Endodermal cell (in vitro differentiated cells): ENCODE data around the gene SH3PXD2A. TPM values are rescaled to one million over a fixed set of nuclear protein-coding genes. Genes with fewer than 3 reads are reported as not detected.

ENCODE experiments used
- DNase-seq: peaks from one replicate; pipeline ENCODE4 v3.0.0-alpha.2; 2017
- H3K27ac ChIP-seq: 2 replicates; pipeline ENCODE4 v1.5.1; 2013; ENCODE audit warnings: mild to moderate bottlenecking, low read depth, low read length, moderate library complexity
- H3K27me3 ChIP-seq: 2 replicates; pipeline ENCODE4 v1.6.1; 2013; ENCODE audit warnings: mild to moderate bottlenecking, low read length, moderate library complexity; ENCODE audit not compliant: insufficient read depth, control insufficient read depth, poor library complexity, severe bottlenecking
- H3K36me3 ChIP-seq: 2 replicates; pipeline ENCODE4 v1.7.0; 2013; ENCODE audit warnings: mild to moderate bottlenecking, low read length, moderate library complexity; ENCODE audit not compliant: control insufficient read depth, insufficient read depth
- H3K4me1 ChIP-seq: one replicate; pipeline ENCODE4 v1.7.0; 2013; ENCODE audit warnings: low read length; ENCODE audit not compliant: control insufficient read depth, insufficient read depth
- H3K4me3 ChIP-seq: 2 replicates; pipeline ENCODE4 v1.5.1; 2013; ENCODE audit warnings: mild to moderate bottlenecking, low read length, moderate library complexity
- H3K9ac ChIP-seq: 2 replicates; pipeline ENCODE4 v1.6.1; 2013; ENCODE audit warnings: mild to moderate bottlenecking, low read length, moderate library complexity; ENCODE audit not compliant: poor library complexity, severe bottlenecking; ENCODE audit errors: extremely low read depth
- H3K9me3 ChIP-seq: 2 replicates; pipeline ENCODE4 v1.6.1; 2013; ENCODE audit warnings: mild to moderate bottlenecking, low read length, moderate library complexity; ENCODE audit not compliant: control insufficient read depth
- H3K27ac Mint-ChIP-seq: 2 replicates; pipeline ENCODE4 v1.8.0; 2020; ENCODE audit warnings: mixed read lengths
- H3K27me3 Mint-ChIP-seq: 2 replicates; pipeline ENCODE4 v1.8.0; 2021; ENCODE audit warnings: mild to moderate bottlenecking, mixed read lengths; ENCODE audit not compliant: insufficient read depth
- H3K36me3 Mint-ChIP-seq: 2 replicates; pipeline ENCODE4 v1.8.0; 2020; ENCODE audit warnings: low read depth, mixed read lengths
- H3K4me1 Mint-ChIP-seq: 2 replicates; pipeline ENCODE4 v1.8.0; 2020; ENCODE audit warnings: mixed read lengths
- H3K4me3 Mint-ChIP-seq: 2 replicates; pipeline ENCODE4 v1.8.0; 2020; ENCODE audit warnings: mild to moderate bottlenecking, moderate library complexity, mixed read lengths
- H3K9me3 Mint-ChIP-seq: 2 replicates; pipeline ENCODE4 v1.8.0; 2020; ENCODE audit warnings: mild to moderate bottlenecking, mixed read lengths
- CTCF ChIP-seq: fragments of 200-600 bp; sonication (generic); conservative IDR thresholded peaks from 2 replicates; pipeline ENCODE4 v1.5.0; 2021; ENCODE audit warnings: antibody characterized with exemption, mild to moderate bottlenecking
- WGBS, 2 experiments: methylation state at CpG; one replicate each; pipeline versions ENCODE4 v1.1.5 to v1.1.7; 2013; ENCODE audit warnings: missing lambda C conversion rate in 2 of 2, mixed read lengths in 1 of 2; ENCODE audit not compliant: insufficient coverage in 1 of 2, insufficient read length in 1 of 2; 5-methylcytosine and 5-hydroxymethylcytosine counted together
- total RNA-seq, 2 donors: library from RNA; stranded (reverse); fragmentation: NEBNext Ultra II Directional in 1 of 2; extraction: Animal tissue kit (Norgen Biotek cat#: 25700) in 1 of 2; gene quantifications; 2 replicates in 1 of 2; 3 replicates in 1 of 2; pipeline ENCODE4 v1.2.1, GENCODE V29; 2021

Gene SH3PXD2A
- total RNA-seq, 2 donors from 2014 or later, result 15.7 to 22.6 TPM

- WGBS, 2 experiments, result 90 to 92% methylated on average over 2 of the region's 2 CpGs
- H3K9me3 Mint-ChIP-seq, result no peaks in the 10 kb centered on the region
- no peaks in the 10 kb centered on the region for H3K36me3 ChIP-seq
- no peaks in the 10 kb centered on the region for H3K9me3 ChIP-seq
- H3K27me3 Mint-ChIP-seq, result no peaks in the 10 kb centered on the region
- H3K4me3 ChIP-seq, result no peak overlapping the region
- no peak overlapping the region for H3K27ac Mint-ChIP-seq
- H3K4me3 Mint-ChIP-seq, result no peak overlapping the region
- H3K27me3 ChIP-seq, result no peaks in the 10 kb centered on the region
- no peaks in the 10 kb centered on the region for H3K4me1 ChIP-seq
- H3K36me3 Mint-ChIP-seq, result peaks cover 14% of the 10 kb centered on the region
- H3K9ac ChIP-seq, result no peak overlapping the region
- peaks cover 5% of the 10 kb centered on the region for H3K4me1 Mint-ChIP-seq
- TF ChIP-seq CTCF, result no peak
- H3K27ac ChIP-seq, result no peak overlapping the region
- DNase-seq, result no peak
These were observed 62.8 kb downstream of the SH3PXD2A start for GRCh38 chr10:103792547-103792946.

- Histone ChIP-seq H3K4me1 (no peaks in the 10 kb centered on the region), H3K36me3 (no peaks in the 10 kb centered on the region), H3K27me3 (no peaks in the 10 kb centered on the region), H3K9me3 (no peaks in the 10 kb centered on the region), H3K27ac (no peak overlapping the region), H3K9ac (no peak overlapping the region), H3K4me3 (no peak overlapping the region)
- peaks cover 7% of the 10 kb centered on the region for H3K36me3 Mint-ChIP-seq
- peaks cover 5% of the 10 kb centered on the region for H3K4me1 Mint-ChIP-seq
- TF ChIP-seq CTCF, result no peak
- WGBS, 2 experiments, result 92 to 94% methylated on average over 2 to 3 of the region's 3 CpGs
- no peaks in the 10 kb centered on the region for H3K9me3 Mint-ChIP-seq
- DNase-seq, result no peak
- H3K27me3 Mint-ChIP-seq, result no peaks in the 10 kb centered on the region
- no peak overlapping the region for H3K27ac Mint-ChIP-seq
- no peak overlapping the region for H3K4me3 Mint-ChIP-seq
These were observed 63.5 kb downstream of the SH3PXD2A start for GRCh38 chr10:103791858-103792257.

- no peaks in the 10 kb centered on the region for H3K4me1 ChIP-seq
These were observed 64.1 kb downstream of the SH3PXD2A start for GRCh38 chr10:103791291-103791690.

More at GRCh38 chr10:103791291-103791690, 64.1 kb downstream of the SH3PXD2A start:
- Mint-ChIP-seq H3K4me1 (peaks cover 5% of the 10 kb centered on the region), H3K36me3 (peaks cover 4% of the 10 kb centered on the region), H3K27me3 (no peaks in the 10 kb centered on the region), H3K9me3 (no peaks in the 10 kb centered on the region), H3K27ac (no peak overlapping the region), H3K4me3 (no peak overlapping the region)
- Histone ChIP-seq H3K36me3 (no peaks in the 10 kb centered on the region), H3K27ac (no peak overlapping the region), H3K4me3 (no peak overlapping the region), H3K9me3 (no peaks in the 10 kb centered on the region), H3K9ac (no peak overlapping the region), H3K27me3 (no peaks in the 10 kb centered on the region)
- DNase-seq, result no peak
- TF ChIP-seq CTCF, result no peak
- WGBS, 2 experiments, result 98 to 99% methylated on average over 7 to 8 of the region's 8 CpGs
